Adrenal gland (tissue), 12 donors: ENCODE results near the gene TRMT11. TPM values are rescaled to one million over a fixed set of nuclear protein-coding genes. Genes with fewer than 3 reads are reported as not detected.
A peak's percentile ranks its signal among the peaks of the same experiment; 100 is the strongest.

Experiments used
- DNase-seq, 7 donors: peaks; one replicate each; pipeline ENCODE4 v3.0.0-alpha.2; 2019 to 2020
- H3K27ac ChIP-seq, 5 donors: fragments of 200-600 bp; sonication (generic) in 4 of 5; 1 replicate in 3 of 5; 2 replicates in 2 of 5; pipeline versions ENCODE4 v1.5.1 to v1.8.0; 2016 to 2020; ENCODE audit warnings: mild to moderate bottlenecking in 1 of 5
- H3K27me3 ChIP-seq: fragments of 200-600 bp; 2 replicates; pipeline ENCODE4 v1.8.0; 2021
- H3K36me3 ChIP-seq, 2 donors: fragments of 200-600 bp; replicated peaks in 1 of 2; 1 replicate in 1 of 2; 2 replicates in 1 of 2; pipeline versions ENCODE4 v1.5.1 to v1.8.0; 2018 to 2022
- H3K4me1 ChIP-seq, 2 donors: fragments of 200-600 bp; replicated peaks in 1 of 2; 1 replicate in 1 of 2; 2 replicates in 1 of 2; pipeline versions ENCODE4 v1.5.1 to v1.8.0; 2018 to 2021
- H3K4me3 ChIP-seq, 4 donors: fragments of 200-600 bp; sonication (generic) in 3 of 4; one replicate each; pipeline ENCODE4 v1.5.1; 2016 to 2018
- H3K9me3 ChIP-seq, 3 donors: fragments of 200-600 bp; sonication (generic) in 1 of 3; replicated peaks in 1 of 3; 1 replicate in 2 of 3; 2 replicates in 1 of 3; pipeline versions ENCODE4 v1.5.1 to v1.8.0; 2016 to 2021
- POLR2A ChIP-seq, 2 donors: fragments of 450-650 bp; IDR thresholded peaks; one replicate each; pipeline ENCODE4 v1.6.1; 2017; ENCODE audit warnings: antibody characterized with exemption in 2 of 2, mild to moderate bottlenecking in 2 of 2, moderate library complexity in 1 of 2
- WGBS, 4 donors: extraction: QIAGEN DNeasy Blood & Tissue Kit in 2 of 4; methylation state at CpG; one replicate each; pipeline versions ENCODE4 v1.1.5 to v1.1.7; 2013 to 2017; 5-methylcytosine and 5-hydroxymethylcytosine counted together
- intact Hi-C, 2 donors: fragments of 100-400 bp; cut with DNase I; formaldehyde crosslinking; loops; one replicate each; pipeline versions ENCODE4 v1.14.1 to v1.15.0; 2022 to 2023
- polyA plus RNA-seq, 3 donors: library from polyadenylated mRNA; stranded (reverse); fragments of 200-250 nt in 2 of 3; fragments of 350-450 nt in 1 of 3; fragmentation: Illumina TruSeq in 1 of 3; extraction: RNeasy Lipid Tissue Mini Kit (QIAGEN cat#74804) in 1 of 3; gene quantifications; one replicate each; pipeline ENCODE4 v1.2.3, GENCODE V29; 2013 to 2014
- total RNA-seq, 9 donors: library from RNA; depleted of rRNA in 4 of 9; stranded (reverse); fragments of >200 nt in 4 of 9; fragments of 120-200 nt in 1 of 9; fragmentation: NEBNext Ultra II Directional in 1 of 9; extraction: Animal tissue kit (Norgen Biotek cat#: 25700) in 1 of 9; gene quantifications; one replicate each; pipeline versions ENCODE4 v1.1.0 to v1.2.4, GENCODE V29; 2013 to 2023
- TF ChIP-seq, protein P1 (sequence below), 6 experiments: fragments of 450-650 bp in 4 of 6; fragments of 200-600 bp in 2 of 6; sonication (generic) in 1 of 6; IDR thresholded peaks; 1 replicate in 5 of 6; 2 replicates in 1 of 6; pipeline versions ENCODE4 v1.5.1 to v1.8.0; 2016 to 2021; ENCODE audit warnings: antibody characterized with exemption in 6 of 6, mild to moderate bottlenecking in 2 of 6, moderate library complexity in 1 of 6
- donor health status: healthy with polysubstance abuse.
- donor health status: Bipolar disorder and iron deficiency.
- donor health status: DM: yes; HTN: yes; CAD: no.
- donor health status: DM: no; HTN: no; CAD: no.
- donor health status: DM: no; HTN: no; CAD: no.
- donor health status: DM: yes; HTN: yes; CAD: no.

The TRMT11 gene
- total and polyA plus RNA-seq, 12 donors: 9.7 to 29.9 (median 17.9) TPM

GRCh38 chr6:126064257-126064747, 78.0 kb downstream of the TRMT11 start:
- DNase-seq: no peak
- Histone ChIP-seq H3K27me3 (no peaks in the 10 kb centered on the region), H3K36me3 (no peaks in the 10 kb centered on the region), H3K4me1 (peaks cover 0 to 6% of the 10 kb centered on the region in 2 donors), H3K27ac (peak overlapping the region in 1 of 5 donors; percentile 31), H3K9me3 (no peaks in the 10 kb centered on the region), H3K4me3 (no peak overlapping the region)
- intact Hi-C loops: no loop called here
- WGBS, 4 donors: 64 to 81% (median 67%) methylated on average over 4 of the region's 4 CpGs
- no peak for TF ChIP-seq POLR2A (IDR thresholded peaks at IDR 0.05)
- TF ChIP-seq, protein P1, sequence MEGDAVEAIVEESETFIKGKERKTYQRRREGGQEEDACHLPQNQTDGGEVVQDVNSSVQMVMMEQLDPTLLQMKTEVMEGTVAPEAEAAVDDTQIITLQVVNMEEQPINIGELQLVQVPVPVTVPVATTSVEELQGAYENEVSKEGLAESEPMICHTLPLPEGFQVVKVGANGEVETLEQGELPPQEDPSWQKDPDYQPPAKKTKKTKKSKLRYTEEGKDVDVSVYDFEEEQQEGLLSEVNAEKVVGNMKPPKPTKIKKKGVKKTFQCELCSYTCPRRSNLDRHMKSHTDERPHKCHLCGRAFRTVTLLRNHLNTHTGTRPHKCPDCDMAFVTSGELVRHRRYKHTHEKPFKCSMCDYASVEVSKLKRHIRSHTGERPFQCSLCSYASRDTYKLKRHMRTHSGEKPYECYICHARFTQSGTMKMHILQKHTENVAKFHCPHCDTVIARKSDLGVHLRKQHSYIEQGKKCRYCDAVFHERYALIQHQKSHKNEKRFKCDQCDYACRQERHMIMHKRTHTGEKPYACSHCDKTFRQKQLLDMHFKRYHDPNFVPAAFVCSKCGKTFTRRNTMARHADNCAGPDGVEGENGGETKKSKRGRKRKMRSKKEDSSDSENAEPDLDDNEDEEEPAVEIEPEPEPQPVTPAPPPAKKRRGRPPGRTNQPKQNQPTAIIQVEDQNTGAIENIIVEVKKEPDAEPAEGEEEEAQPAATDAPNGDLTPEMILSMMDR (IDR thresholded peaks at IDR 0.05): no peak

DNA sequence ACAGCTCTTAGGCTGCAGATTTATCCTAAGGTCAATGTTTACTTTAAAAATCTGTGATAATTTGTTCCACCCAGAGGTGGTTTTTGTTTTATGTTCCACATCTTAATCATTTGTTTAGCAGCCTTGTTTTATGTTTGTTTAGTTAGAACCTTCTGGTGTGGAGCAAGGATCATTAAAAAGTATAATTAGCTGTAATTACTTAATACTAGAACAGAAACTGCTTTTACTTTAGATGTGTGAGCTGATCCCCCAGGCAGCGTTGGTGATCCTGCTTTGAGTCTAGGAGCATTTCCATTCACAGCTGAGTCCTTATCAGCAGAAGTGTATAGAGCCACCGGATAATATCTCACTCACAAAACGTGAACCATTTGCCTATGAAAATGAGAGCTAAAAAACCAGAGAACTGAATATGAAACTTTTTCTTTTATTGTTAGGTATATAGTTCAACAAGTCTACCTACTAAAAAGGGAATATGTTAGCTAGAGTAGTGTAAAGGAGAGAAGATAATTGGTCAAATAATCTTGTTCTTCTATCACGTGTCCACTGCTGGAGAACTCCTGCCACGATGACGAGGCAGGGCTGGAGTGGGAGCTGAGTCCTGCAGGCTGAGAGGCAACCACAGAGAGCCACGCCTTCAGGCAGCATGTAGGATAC, 78.5 kb downstream of the TRMT11 start:
- peaks cover 0 to 6% of the 10 kb centered on the region in 2 donors for H3K4me1 ChIP-seq
- no peak overlapping the region for H3K4me3 ChIP-seq
- TF ChIP-seq, protein P1 (IDR thresholded peaks at IDR 0.05): no peak
- no peak for TF ChIP-seq POLR2A (IDR thresholded peaks at IDR 0.05)
- intact Hi-C loops: no loop called here
- H3K27ac ChIP-seq: no peak overlapping the region
- no peaks in the 10 kb centered on the region for H3K9me3 ChIP-seq
- no peaks in the 10 kb centered on the region for H3K36me3 ChIP-seq
- H3K27me3 ChIP-seq: no peaks in the 10 kb centered on the region
- no peak for DNase-seq
- 78 to 82% (median 80%) methylated on average over 7 of the region's 7 CpGs for WGBS, 4 donors

GRCh38 chr6:126066053-126067048, 80.0 kb downstream of the TRMT11 start:
- TF ChIP-seq, protein P1 (IDR thresholded peaks at IDR 0.05): no peak
- no peak for TF ChIP-seq POLR2A (IDR thresholded peaks at IDR 0.05)
- DNase-seq: peak in 4 of 7 donors; percentile 38 to 59 (median 47)
- Histone ChIP-seq H3K36me3 (no peaks in the 10 kb centered on the region), H3K27me3 (no peaks in the 10 kb centered on the region), H3K9me3 (no peaks in the 10 kb centered on the region), H3K4me3 (no peak overlapping the region), H3K4me1 (peaks cover 0 to 6% of the 10 kb centered on the region in 2 donors), H3K27ac (no peak overlapping the region)
- intact Hi-C loops: no loop called here
- 92 to 98% (median 94%) methylated on average over 12 of the region's 12 CpGs for WGBS, 4 donors

DNA sequence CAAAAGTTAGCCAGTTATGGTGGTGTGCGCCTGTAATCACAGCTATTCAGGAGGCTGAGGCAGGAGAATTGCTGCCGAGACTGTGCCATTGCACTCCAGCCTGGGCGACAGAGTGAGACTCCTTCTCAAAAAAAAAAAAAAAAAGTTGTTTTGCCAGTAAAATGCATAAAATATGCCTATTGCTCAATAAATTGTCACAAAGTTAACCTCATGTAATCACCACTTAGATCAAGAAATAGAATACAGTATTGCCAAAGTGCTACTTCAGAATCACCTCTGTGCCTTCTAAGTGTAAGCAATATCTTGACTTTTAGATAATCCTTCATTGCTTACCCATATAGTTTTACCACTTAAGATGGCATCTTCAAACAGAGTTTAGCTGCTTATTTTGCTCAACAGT, 80.7 kb downstream of the TRMT11 start:
- Histone ChIP-seq H3K36me3 (no peaks in the 10 kb centered on the region), H3K27me3 (no peaks in the 10 kb centered on the region), H3K4me3 (no peak overlapping the region), H3K9me3 (no peaks in the 10 kb centered on the region), H3K27ac (no peak overlapping the region), H3K4me1 (peaks cover 0 to 6% of the 10 kb centered on the region in 2 donors)
- TF ChIP-seq POLR2A (IDR thresholded peaks at IDR 0.05): no peak
- WGBS, 4 donors: 87 to 98% (median 91%) methylated on average over 3 of the region's 3 CpGs
- intact Hi-C loops: no loop called here
- no peak for DNase-seq
